HCT116 (cell line): ENCODE data around the gene NF1. TPM values are rescaled to one million over a fixed set of nuclear protein-coding genes. Genes with fewer than 3 reads are reported as not detected.

Source experiments
- ATAC-seq: fragments of 200-7000 bp; cut with Tn5 transposase; 2 replicates; pipeline ENCODE4 v1.9.1; 2020; ENCODE audit warnings: mild to moderate bottlenecking, moderate library complexity
- BruUV-seq: library from RNA; stranded (reverse); fragments of 400-500 nt; replicated peaks from 2 replicates; lab custom pipeline; 2021; lab: Mats Ljungman, UMichigan
- CTCF ChIA-PET: fragments of 300-600 bp; sonication (Branson Sonifier 250); formaldehyde crosslinking; loops from one replicate; lab custom pipeline; 2021; ENCODE audit warnings: antibody characterized with exemption; lab: Charles Lee
- POLR2A ChIA-PET: fragments of 300-600, 350-600 bp; sonication (Branson Sonifier 250); formaldehyde crosslinking; loops from one replicate; lab custom pipeline; 2021; ENCODE audit warnings: antibody characterized with exemption; lab: Charles Lee
- RAD21 ChIA-PET, 2 experiments: fragments of 300-600 bp; sonication (Branson Sonifier 250); formaldehyde crosslinking; loops; one replicate each; lab custom pipeline; 2023; ENCODE audit warnings: low total read pairs in 2 of 2; ENCODE audit not compliant: uncharacterized antibody in 2 of 2, unreplicated experiment in 2 of 2, low non-redundant PET in 1 of 2; lab: Charles Lee
- DNase-seq: peaks from one replicate; pipeline ENCODE4 v3.0.0-alpha.2; 2010; ENCODE audit warnings: low read depth, low spot score
- H2AFZ ChIP-seq: fragments of 200-600 bp; shearing (Covaris generic), sonication (generic); 2 replicates; pipeline ENCODE4 v1.6.1; 2017; ENCODE audit warnings: low read depth, mixed run types, mixed read lengths, antibody characterized with exemption, low read length; ENCODE audit not compliant: poor library complexity, severe bottlenecking
- H3K27ac ChIP-seq: 2 replicates; pipeline ENCODE4 v1.5.1; 2012; ENCODE audit warnings: low read depth, low read length
- H3K27me3 ChIP-seq: fragments of 200-600 bp; sonication (generic); 2 replicates; pipeline ENCODE4 v1.6.1; 2016; ENCODE audit warnings: mixed run types, low read length, mixed read lengths; ENCODE audit not compliant: insufficient read depth
- H3K36me3 ChIP-seq, 2 experiments: fragments of 200-500 bp in 1 of 2; fragments of 200-600 bp in 1 of 2; sonication (Bioruptor generic) in 1 of 2; sonication (generic) in 1 of 2; 2 replicates each; pipeline versions ENCODE4 v1.5.1 to v1.6.1; 2014 to 2016; ENCODE audit warnings: low read length in 2 of 2, inconsistent platforms in 1 of 2, mixed read lengths in 1 of 2, mixed run types in 1 of 2; ENCODE audit not compliant: insufficient read depth in 2 of 2, control insufficient read depth in 1 of 2
- H3K4me1 ChIP-seq, 2 experiments: fragments of 200-600 bp in 1 of 2; sonication (generic) in 1 of 2; 2 replicates each; pipeline versions ENCODE4 v1.5.1 to v1.6.1; 2012 to 2017; ENCODE audit warnings: low read length in 2 of 2, inconsistent platforms in 1 of 2, mild to moderate bottlenecking in 1 of 2, mixed read lengths in 1 of 2, mixed run types in 1 of 2, moderate library complexity in 1 of 2; ENCODE audit not compliant: insufficient read depth in 2 of 2, control insufficient read depth in 1 of 2
- H3K4me2 ChIP-seq: fragments of 200-600 bp; sonication (generic); 2 replicates; pipeline ENCODE4 v1.6.1; 2017; ENCODE audit warnings: mixed run types, low read length, mixed read lengths
- H3K4me3 ChIP-seq, 2 experiments: fragments of 200-600 bp in 1 of 2; sonication (generic) in 1 of 2; replicated peaks in 1 of 2; 2 replicates each; pipeline ENCODE4 v1.5.1; 2011 to 2016; ENCODE audit warnings: low read length in 2 of 2, control low read depth in 1 of 2, low read depth in 1 of 2, mild to moderate bottlenecking in 1 of 2, mixed read lengths in 1 of 2, mixed run types in 1 of 2
- H3K79me2 ChIP-seq: fragments of 200-600 bp; sonication (generic); 2 replicates; pipeline ENCODE4 v1.6.1; 2017; ENCODE audit warnings: mild to moderate bottlenecking, mixed run types, low read length, moderate library complexity, mixed read lengths; ENCODE audit not compliant: insufficient read depth
- H3K9ac ChIP-seq: fragments of 200-600 bp; sonication (generic); 2 replicates; pipeline ENCODE4 v1.6.1; 2016; ENCODE audit warnings: low read length, mixed read lengths
- H3K9me2 ChIP-seq: fragments of 200-600 bp; sonication (generic), shearing (Covaris generic); 2 replicates; pipeline ENCODE4 v1.6.1; 2017; ENCODE audit warnings: mixed run types, mild to moderate bottlenecking, moderate library complexity; ENCODE audit not compliant: insufficient read depth
- H3K9me3 ChIP-seq, 2 experiments: fragments of 200-500 bp in 1 of 2; fragments of 200-600 bp in 1 of 2; sonication (Bioruptor generic) in 1 of 2; sonication (generic) in 1 of 2; 2 replicates each; pipeline ENCODE4 v1.6.1; 2014 to 2017; ENCODE audit warnings: low read length in 2 of 2, mixed read lengths in 2 of 2, inconsistent platforms in 1 of 2, low read depth in 1 of 2, mild to moderate bottlenecking in 1 of 2, mixed run types in 1 of 2, moderate library complexity in 1 of 2; ENCODE audit not compliant: control insufficient read depth in 1 of 2, insufficient read depth in 1 of 2
- H4K20me1 ChIP-seq: fragments of 200-600 bp; sonication (generic), shearing (Covaris generic); 2 replicates; pipeline ENCODE4 v1.6.1; 2017; ENCODE audit warnings: mixed run types, mild to moderate bottlenecking, moderate library complexity; ENCODE audit not compliant: insufficient read depth
- ATF3 ChIP-seq: IDR thresholded peaks from 2 replicates; pipeline ENCODE4 v1.6.1; 2012
- CBX3 ChIP-seq: IDR thresholded peaks from 2 replicates; pipeline ENCODE4 v1.6.1; 2012; ENCODE audit warnings: low read depth
- EGR1 ChIP-seq: IDR thresholded peaks from 2 replicates; pipeline ENCODE4 v1.6.1; 2012; ENCODE audit warnings: low read depth
- EZH2phosphoT487 ChIP-seq: fragments of 200-600 bp; IDR thresholded peaks from 2 replicates; pipeline ENCODE4 v1.6.1; 2018; ENCODE audit warnings: antibody characterized with exemption, borderline replicate concordance
- FOSL1 ChIP-seq: IDR thresholded peaks from 2 replicates; pipeline ENCODE4 v1.6.1; 2012; ENCODE audit warnings: low read depth
- JUND ChIP-seq: IDR thresholded peaks from 2 replicates; pipeline ENCODE4 v1.6.1; 2012
- MAX ChIP-seq: IDR thresholded peaks from 2 replicates; pipeline ENCODE4 v1.6.1; 2012
- POLR2AphosphoS5 ChIP-seq: IDR thresholded peaks from 2 replicates; pipeline ENCODE4 v1.6.1; 2011; ENCODE audit warnings: mild to moderate bottlenecking, low read depth, low read length, moderate library complexity
- RAD21 ChIP-seq: IDR thresholded peaks from 2 replicates; pipeline ENCODE4 v1.6.1; 2012; ENCODE audit warnings: low read depth, mild to moderate bottlenecking
- SP1 ChIP-seq: IDR thresholded peaks from 2 replicates; pipeline ENCODE4 v1.6.1; 2012; ENCODE audit warnings: low read depth
- SRF ChIP-seq: IDR thresholded peaks from 2 replicates; pipeline ENCODE4 v1.6.1; 2012; ENCODE audit warnings: low read depth
- ZBTB33 ChIP-seq: IDR thresholded peaks from 2 replicates; pipeline ENCODE4 v1.6.1; 2011; ENCODE audit warnings: mild to moderate bottlenecking, low read length, moderate library complexity; ENCODE audit not compliant: insufficient replicate concordance; ENCODE audit errors: extremely low read depth
- ZFX ChIP-seq: fragments of 450-650 bp; IDR thresholded peaks from 2 replicates; pipeline ENCODE4 v1.6.1; 2017
- ZNF274 ChIP-seq: fragments of 200-500 bp; sonication (Bioruptor generic); IDR thresholded peaks from 2 replicates; pipeline ENCODE4 v1.6.1; 2014; ENCODE audit warnings: mild to moderate bottlenecking, low read depth, low read length, inconsistent platforms
- intact Hi-C: fragments of 100-400 bp; cut with micrococcal nuclease; formaldehyde crosslinking; loops from 2 replicates; pipeline ENCODE4 v1.10.0; 2022
- total RNA-seq: library from RNA; stranded (reverse); gene quantifications from one replicate; pipeline ENCODE4 v1.2.1, GENCODE V29; 2021; ENCODE audit not compliant: unreplicated experiment

Gene NF1
- total RNA-seq, 1 experiment from 2014 or later = 20.8 TPM

GRCh38 chr17:31260151-31260550 is 165.4 kb downstream of the NF1 start:
- ChIA-PET RAD21 (no interaction called here), POLR2A (no interaction called here), CTCF (no interaction called here)
- no peak overlapping the region for H3K9ac ChIP-seq
- TF ChIP-seq ZNF274 (no peak), EGR1 (no peak), ATF3 (no peak), RAD21 (no peak), MAX (no peak), POLR2AphosphoS5 (no peak), ZBTB33 (no peak)
- H4K20me1 ChIP-seq = no peaks in the 10 kb centered on the region
- peaks cover 5 to 12% of the 10 kb centered on the region in 2 experiments; a peak in 2 of 4 replicates for H3K36me3 ChIP-seq
- H3K79me2 ChIP-seq = no peaks in the 10 kb centered on the region
- no peak overlapping the region for H2AFZ ChIP-seq
- H3K4me1 ChIP-seq = no peaks in the 10 kb centered on the region
- no peak for DNase-seq
- BruUV-seq = no TSS peak
- no peaks in the 10 kb centered on the region for H3K27me3 ChIP-seq
- intact Hi-C loops = no loop called here
- H3K4me2 ChIP-seq = no peak overlapping the region
- no peaks in the 10 kb centered on the region for H3K9me2 ChIP-seq
- H3K9me3 ChIP-seq = no peaks in the 10 kb centered on the region
- no peak overlapping the region for H3K4me3 ChIP-seq
- ATAC-seq = no peak
- no peak overlapping the region for H3K27ac ChIP-seq

- no peaks in the 10 kb centered on the region for H3K9me3 ChIP-seq
- intact Hi-C loops = no loop called here
- DNase-seq = no peak
- H3K27ac ChIP-seq = no peak overlapping the region
- no peak overlapping the region for H3K9ac ChIP-seq
- no peak for ATAC-seq
- H3K4me2 ChIP-seq = no peak overlapping the region
- ChIA-PET POLR2A (no interaction called here), RAD21 (no interaction called here), CTCF (no interaction called here)
- H3K79me2 ChIP-seq = no peaks in the 10 kb centered on the region
- no peaks in the 10 kb centered on the region for H3K27me3 ChIP-seq
- no peaks in the 10 kb centered on the region for H3K9me2 ChIP-seq
- H3K4me1 ChIP-seq = no peaks in the 10 kb centered on the region
- H3K36me3 ChIP-seq = peaks cover 14% of the 10 kb centered on the region in 2 experiments; a peak in 2 of 4 replicates
- no peak overlapping the region for H2AFZ ChIP-seq
- BruUV-seq = no TSS peak
- H3K4me3 ChIP-seq = no peak overlapping the region
- no peaks in the 10 kb centered on the region for H4K20me1 ChIP-seq
- TF ChIP-seq SP1 = no peak
- TF ChIP-seq ZBTB33 = no peak
- no peak for TF ChIP-seq POLR2AphosphoS5
- TF ChIP-seq EZH2phosphoT487 = no peak
- TF ChIP-seq CBX3 = no peak
- no peak for TF ChIP-seq RAD21
- TF ChIP-seq ZFX = no peak
- no peak for TF ChIP-seq ZNF274
- no peak for TF ChIP-seq JUND
- TF ChIP-seq SRF = no peak
- no peak for TF ChIP-seq MAX
- no peak for TF ChIP-seq FOSL1
Measured at GRCh38 chr17:31261601-31262000, 166.8 kb downstream of the NF1 start.
